Mesendoderm (in vitro differentiated cells): ENCODE results near the gene ZBED4.

Source experiments
- DNase-seq: peaks from one replicate; pipeline ENCODE4 v3.0.0; 2013
- H2AK5ac ChIP-seq: 2 replicates; pipeline ENCODE4 v1.6.1; 2013; ENCODE audit warnings: low read length, inconsistent platforms
- H2BK120ac ChIP-seq: 2 replicates; pipeline ENCODE4 v1.6.1; 2013; ENCODE audit warnings: low read depth, mild to moderate bottlenecking, low read length, moderate library complexity, mixed read lengths
- H2BK15ac ChIP-seq: replicated peaks from 2 replicates; pipeline ENCODE4 v1.6.1; 2013; ENCODE audit warnings: low read depth, mild to moderate bottlenecking, moderate library complexity
- H2BK5ac ChIP-seq: 2 replicates; pipeline ENCODE4 v1.6.1; 2013; ENCODE audit warnings: low read length, inconsistent platforms
- H3K18ac ChIP-seq: 2 replicates; pipeline ENCODE4 v1.6.1; 2013; ENCODE audit warnings: mild to moderate bottlenecking, low read length, mixed read lengths
- H3K23ac ChIP-seq: one replicate; pipeline ENCODE4 v1.6.1; 2013; ENCODE audit warnings: low read length
- H3K27ac ChIP-seq: 2 replicates; pipeline ENCODE4 v1.5.1; 2013; ENCODE audit warnings: low read depth, mild to moderate bottlenecking, inconsistent platforms, low read length, moderate library complexity
- H3K27me3 ChIP-seq: 2 replicates; pipeline ENCODE4 v1.6.1; 2013; ENCODE audit warnings: low read length, control low read depth, mild to moderate bottlenecking, inconsistent platforms; ENCODE audit not compliant: insufficient read depth, poor library complexity
- H3K36me3 ChIP-seq: 2 replicates; pipeline ENCODE4 v1.6.1; 2013; ENCODE audit warnings: low read length, inconsistent platforms; ENCODE audit not compliant: control insufficient read depth, insufficient read depth
- H3K4ac ChIP-seq: one replicate; pipeline ENCODE4 v1.6.1; 2013; ENCODE audit warnings: low read depth, mild to moderate bottlenecking, low read length, moderate library complexity
- H3K4me1 ChIP-seq: 2 replicates; pipeline ENCODE4 v1.6.1; 2013; ENCODE audit warnings: low read depth, low read length, inconsistent platforms; ENCODE audit not compliant: control insufficient read depth
- H3K4me2 ChIP-seq: 2 replicates; pipeline ENCODE4 v1.6.1; 2013; ENCODE audit warnings: low read length
- H3K4me3 ChIP-seq: 2 replicates; pipeline ENCODE4 v1.5.1; 2013; ENCODE audit warnings: mild to moderate bottlenecking, low read length
- H3K56ac ChIP-seq: one replicate; pipeline ENCODE4 v1.6.1; 2013; ENCODE audit warnings: low read length
- H3K79me1 ChIP-seq: 2 replicates; pipeline ENCODE4 v1.6.1; 2013; ENCODE audit warnings: low read length, inconsistent platforms
- H3K79me2 ChIP-seq: 2 replicates; pipeline ENCODE4 v1.6.1; 2013; ENCODE audit warnings: mild to moderate bottlenecking, low read length; ENCODE audit not compliant: control insufficient read depth, insufficient read depth
- H3K9ac ChIP-seq: 2 replicates; pipeline ENCODE4 v1.6.1; 2013; ENCODE audit warnings: low read length, inconsistent platforms
- H4K5ac ChIP-seq: one replicate; pipeline ENCODE4 v1.6.1; 2013; ENCODE audit warnings: low read length
- H4K8ac ChIP-seq: one replicate; pipeline ENCODE4 v1.6.1; 2013; ENCODE audit warnings: low read depth, mild to moderate bottlenecking, control low read depth, low read length, moderate library complexity
- WGBS: extraction: QIAGEN DNeasy Blood & Tissue Kit; methylation state at CpG from one replicate; pipeline ENCODE4 v1.1.7; 2013; ENCODE audit warnings: low lambda C conversion rate, missing lambda C conversion rate; ENCODE audit not compliant: insufficient coverage; ENCODE audit errors: extremely low coverage; 5-methylcytosine and 5-hydroxymethylcytosine counted together

Gene ZBED4

DNA sequence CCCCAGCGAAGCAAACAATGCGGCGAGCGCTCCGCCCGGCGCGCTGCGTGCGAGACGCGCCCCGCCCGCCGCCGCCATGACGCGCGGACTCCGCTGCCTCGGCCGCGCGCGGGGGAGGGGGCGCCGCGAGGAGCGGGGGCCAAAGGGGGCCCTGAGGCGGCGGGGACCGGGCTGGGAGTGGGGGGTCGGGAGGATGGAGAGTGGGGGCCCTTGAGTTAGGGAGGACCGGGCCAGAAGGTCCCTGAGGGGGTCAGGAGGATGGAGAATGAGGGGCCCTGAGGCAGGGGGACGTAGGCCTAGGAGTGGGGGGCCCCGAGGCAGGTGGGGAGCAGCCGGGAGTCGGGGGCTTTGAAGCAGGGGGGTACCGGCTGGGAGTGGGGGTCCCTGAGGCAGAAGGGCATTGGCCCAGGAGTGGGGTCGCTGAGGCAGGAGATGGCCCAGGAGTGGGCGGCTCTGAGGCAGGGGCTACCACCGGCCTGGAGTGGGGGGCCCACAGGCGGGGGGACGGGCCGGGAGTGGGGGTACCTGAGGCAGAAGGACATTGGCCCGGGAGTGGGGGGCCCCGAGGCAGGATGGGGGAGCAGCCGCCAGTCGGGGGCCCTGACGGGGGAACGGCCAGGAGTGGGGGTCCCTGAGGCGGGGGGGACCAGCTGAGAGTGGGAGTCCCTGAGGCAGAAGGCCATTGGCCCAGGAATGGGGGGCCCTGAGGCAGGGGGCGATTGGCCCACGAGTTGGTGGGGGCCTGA is 25.6 kb upstream of the ZBED4 start, which contains the start of gene BRD1:
Gene BRD1 (minus strand): TSS at position 21 of the 746 bp plus-strand sequence. CDS start 3,556 bp downstream, outside the sequence.
- Histone ChIP-seq H3K36me3 (peaks cover 10% of the 10 kb centered on the region), H2AK5ac (no peak within 1 kb of the TSS), H3K4me1 (peaks cover 1% of the 10 kb centered on the region), H3K79me1 (peaks cover 13% of the 10 kb centered on the region), H2BK15ac (no peak within 1 kb of the TSS), H4K8ac (peak within 1 kb of the TSS; percentile 78), H3K79me2 (peaks cover 40% of the 10 kb centered on the region), H4K5ac (no peak within 1 kb of the TSS), H3K27me3 (no peaks in the 10 kb centered on the region), H3K4me3 (peak within 1 kb of the TSS; percentile 90), H3K4me2 (peak within 1 kb of the TSS; percentile 42), H3K18ac (peak within 1 kb of the TSS; percentile 96), H3K9ac (peak within 1 kb of the TSS; percentile 85), H3K56ac (peak within 1 kb of the TSS; percentile 90), H2BK5ac (no peak within 1 kb of the TSS), H3K23ac (peak within 1 kb of the TSS; percentile 66), H3K4ac (peak within 1 kb of the TSS; percentile 90), H2BK120ac (peak within 1 kb of the TSS; percentile 40), H3K27ac (no peak within 1 kb of the TSS)
- peak; percentile 61 for DNase-seq
- WGBS: no CpG with 5 or more reads among the region's 54 CpGs

DNA sequence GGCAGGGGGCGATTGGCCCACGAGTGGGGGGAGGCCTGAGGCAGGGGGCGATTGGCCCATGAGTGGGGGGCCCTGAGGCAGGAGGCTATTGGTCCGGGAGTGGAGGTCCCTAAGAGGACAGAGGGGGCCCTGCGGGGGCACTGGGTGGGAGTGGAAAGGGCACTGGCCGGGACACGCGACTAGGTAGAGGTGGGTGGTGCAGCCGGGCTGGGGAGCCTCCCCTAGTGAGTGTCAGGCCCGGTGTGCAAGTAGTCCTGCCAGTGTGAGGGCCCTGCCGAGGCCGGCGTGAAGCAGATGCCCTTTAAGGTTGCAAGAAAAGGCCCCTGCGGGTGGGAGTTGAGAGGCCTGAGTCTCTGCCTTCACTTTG is 25.1 kb upstream of the ZBED4 start:
- Histone ChIP-seq H3K27me3 (no peaks in the 10 kb centered on the region), H3K23ac (no peak overlapping the region), H3K4me3 (no peak overlapping the region), H4K5ac (no peak overlapping the region), H3K79me1 (peaks cover 13% of the 10 kb centered on the region), H2BK5ac (no peak overlapping the region), H2BK15ac (no peak overlapping the region), H4K8ac (no peak overlapping the region), H3K4me1 (peaks cover 1% of the 10 kb centered on the region), H3K4me2 (no peak overlapping the region), H3K27ac (no peak overlapping the region), H3K9ac (no peak overlapping the region), H3K36me3 (peaks cover 7% of the 10 kb centered on the region), H3K56ac (no peak overlapping the region), H3K4ac (no peak overlapping the region), H3K18ac (no peak overlapping the region), H3K79me2 (peaks cover 35% of the 10 kb centered on the region), H2BK120ac (no peak overlapping the region), H2AK5ac (no peak overlapping the region)
- no CpG with 5 or more reads among the region's 14 CpGs for WGBS
- no peak for DNase-seq

DNA sequence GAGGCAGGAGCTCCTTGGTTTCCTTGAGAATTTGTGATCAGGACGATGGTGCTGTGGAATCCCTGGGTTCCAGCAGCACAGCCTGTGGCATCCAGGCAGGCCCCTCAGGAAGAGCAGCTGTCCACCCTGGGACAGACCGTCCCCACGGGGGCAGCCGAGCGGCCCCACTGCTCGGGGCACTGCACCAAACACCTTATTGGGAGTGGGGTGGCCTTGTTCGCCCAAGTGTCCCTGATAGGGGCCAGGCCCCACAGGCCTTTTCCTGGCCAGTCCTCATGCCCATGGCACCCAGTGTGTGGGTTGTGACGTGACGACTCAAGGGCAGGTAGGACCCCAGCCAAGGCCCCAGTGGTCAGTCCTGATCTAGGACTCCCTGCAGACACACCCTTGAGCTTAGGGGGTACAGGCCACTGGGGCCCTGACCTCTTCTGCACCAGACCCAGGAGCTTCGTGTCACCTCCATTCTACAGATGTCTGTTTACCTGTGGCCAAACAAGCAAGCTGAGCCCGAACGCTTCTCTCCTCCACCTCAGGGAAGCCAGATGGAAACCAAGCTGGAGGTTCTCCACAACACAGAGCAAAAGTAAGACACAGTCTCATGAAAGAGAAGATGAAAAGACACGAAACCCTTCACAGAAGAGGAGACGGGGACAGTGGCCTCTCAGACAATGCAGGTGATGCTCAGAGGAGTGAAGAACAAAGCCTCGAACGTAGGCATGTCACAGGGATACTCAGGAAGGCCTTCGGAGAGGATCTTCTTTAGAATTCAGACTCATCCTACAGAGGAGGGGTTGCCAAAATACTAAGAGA is 24.4 kb upstream of the ZBED4 start:
- Histone ChIP-seq H4K8ac (no peak overlapping the region), H2BK5ac (no peak overlapping the region), H3K4ac (no peak overlapping the region), H4K5ac (no peak overlapping the region), H2BK120ac (no peak overlapping the region), H3K27ac (no peak overlapping the region), H2AK5ac (no peak overlapping the region), H3K4me3 (no peak overlapping the region), H3K79me2 (peaks cover 28% of the 10 kb centered on the region), H3K23ac (no peak overlapping the region), H3K9ac (no peak overlapping the region), H3K4me2 (no peak overlapping the region), H3K79me1 (peaks cover 10% of the 10 kb centered on the region), H3K4me1 (peaks cover 1% of the 10 kb centered on the region), H3K56ac (no peak overlapping the region), H2BK15ac (no peak overlapping the region), H3K18ac (no peak overlapping the region), H3K36me3 (peaks cover 4% of the 10 kb centered on the region), H3K27me3 (no peaks in the 10 kb centered on the region)
- no CpG with 5 or more reads among the region's 17 CpGs for WGBS
- no peak for DNase-seq

DNA sequence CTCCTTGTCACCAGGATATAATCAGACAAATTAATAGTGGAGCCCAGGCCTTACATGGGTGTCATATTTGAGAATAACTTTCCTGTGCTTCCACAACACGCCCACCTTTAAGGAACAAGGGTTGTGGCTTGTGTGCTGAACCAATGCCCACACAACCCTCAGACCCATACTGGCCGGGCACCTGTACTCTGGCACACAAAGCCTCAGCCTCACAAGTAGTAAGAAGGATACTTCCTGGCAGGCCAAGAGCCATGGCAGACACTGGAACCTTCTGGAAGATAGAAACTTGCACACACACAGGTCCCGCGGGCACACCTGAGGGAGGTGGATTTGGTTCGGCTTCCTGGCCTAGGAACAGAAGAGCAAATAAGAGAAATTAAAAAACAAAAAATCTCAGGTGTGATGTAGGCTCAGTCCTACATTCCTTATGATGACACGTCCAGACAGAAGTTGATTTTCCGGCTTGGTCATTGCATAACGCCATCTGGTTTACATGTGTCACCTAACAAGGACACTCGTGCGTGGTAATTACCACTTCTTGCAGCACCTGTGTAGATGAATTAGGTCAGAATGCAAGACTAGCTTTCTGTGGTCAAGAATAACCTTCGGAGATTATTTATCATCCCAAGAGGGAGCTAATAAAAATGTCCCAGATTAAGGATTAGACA is 20.2 kb upstream of the ZBED4 start:
- H3K23ac ChIP-seq: no peak overlapping the region
- H3K4ac ChIP-seq: no peak overlapping the region
- no peak overlapping the region for H2BK15ac ChIP-seq
- no peaks in the 10 kb centered on the region for H3K79me2 ChIP-seq
- no peak overlapping the region for H2BK120ac ChIP-seq
- no peak overlapping the region for H4K5ac ChIP-seq
- H3K27ac ChIP-seq: no peak overlapping the region
- no peak for DNase-seq
- H3K56ac ChIP-seq: no peak overlapping the region
- H3K4me3 ChIP-seq: no peak overlapping the region
- no peak overlapping the region for H2AK5ac ChIP-seq
- no peaks in the 10 kb centered on the region for H3K36me3 ChIP-seq
- no peaks in the 10 kb centered on the region for H3K4me1 ChIP-seq
- no peak overlapping the region for H3K9ac ChIP-seq
- no peak overlapping the region for H3K4me2 ChIP-seq
- no peak overlapping the region for H4K8ac ChIP-seq
- H2BK5ac ChIP-seq: no peak overlapping the region
- no peak overlapping the region for H3K18ac ChIP-seq
- no peaks in the 10 kb centered on the region for H3K27me3 ChIP-seq
- H3K79me1 ChIP-seq: no peaks in the 10 kb centered on the region
- no CpG with 5 or more reads among the region's 11 CpGs for WGBS

DNA sequence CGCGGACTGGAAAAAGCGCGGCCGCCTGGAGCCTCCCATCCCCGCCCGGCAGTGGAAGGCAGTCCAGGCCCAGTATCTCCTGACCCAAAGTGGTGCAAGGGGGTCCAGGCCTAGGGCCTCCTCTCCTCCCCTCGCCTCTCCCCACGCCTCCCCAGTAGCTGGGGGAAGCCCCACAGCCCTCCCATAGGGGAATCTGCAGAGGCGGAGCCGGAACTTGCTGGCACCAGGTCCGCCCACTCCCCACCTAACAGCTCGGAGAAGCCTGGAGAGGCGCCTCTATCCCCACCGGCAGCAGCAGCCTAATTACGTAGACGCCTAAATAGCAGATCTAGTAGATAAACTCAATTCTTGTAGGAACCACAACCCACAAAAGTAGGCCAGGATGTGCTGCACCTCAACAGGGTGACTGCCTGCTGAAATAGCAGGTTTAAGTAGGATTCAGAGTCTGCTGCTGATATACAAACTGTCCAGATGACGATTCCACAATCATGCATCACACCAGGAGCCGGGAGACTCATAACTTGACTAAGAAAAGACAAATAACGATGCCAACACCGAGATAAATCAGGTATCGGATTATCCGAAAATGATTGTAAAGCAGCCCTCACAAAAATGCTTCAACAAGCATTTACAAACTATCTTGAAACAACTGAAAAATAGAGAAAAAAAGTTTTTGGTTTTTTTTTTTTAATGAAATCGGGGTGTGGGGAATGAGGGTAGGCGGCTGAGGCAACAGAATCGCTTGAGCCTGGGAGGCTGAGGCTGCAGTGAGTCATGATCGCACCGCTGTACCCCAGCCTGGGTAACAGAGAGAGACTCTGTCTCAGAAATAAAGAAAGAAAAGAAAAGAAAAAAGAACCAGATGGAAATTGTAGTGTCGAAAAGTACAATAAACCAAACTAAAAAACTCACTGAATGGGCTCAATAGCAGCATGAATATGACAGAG is 14.6 kb upstream of the ZBED4 start:
- no peaks in the 10 kb centered on the region for H3K79me1 ChIP-seq
- peak overlapping the region; percentile 14 for H3K9ac ChIP-seq
- H3K18ac ChIP-seq: peak overlapping the region; percentile 93
- no peaks in the 10 kb centered on the region for H3K4me1 ChIP-seq
- no peak overlapping the region for H2AK5ac ChIP-seq
- no peak overlapping the region for H3K4me3 ChIP-seq
- H2BK120ac ChIP-seq: no peak overlapping the region
- H4K5ac ChIP-seq: no peak overlapping the region
- no peaks in the 10 kb centered on the region for H3K27me3 ChIP-seq
- WGBS: 100% methylated on average over 1 of the region's 29 CpGs
- no peaks in the 10 kb centered on the region for H3K36me3 ChIP-seq
- H3K23ac ChIP-seq: no peak overlapping the region
- peak overlapping the region; percentile 1 for H3K4ac ChIP-seq
- no peaks in the 10 kb centered on the region for H3K79me2 ChIP-seq
- no peak overlapping the region for H2BK15ac ChIP-seq
- no peak overlapping the region for H3K27ac ChIP-seq
- peak overlapping the region; percentile 29 for H4K8ac ChIP-seq
- no peak overlapping the region for H2BK5ac ChIP-seq
- peak overlapping the region; percentile 78 for H3K56ac ChIP-seq
- H3K4me2 ChIP-seq: peak overlapping the region; percentile 1
- peak; percentile 72 for DNase-seq
